ENCODE measurements around the gene AKAP13. TPM values are rescaled to one million over a fixed set of nuclear protein-coding genes. Genes with fewer than 3 reads are reported as not detected.
A peak's percentile ranks its signal among the peaks of the same experiment; 100 is the strongest.

Gene AKAP13
- total RNA-seq, 4 donors from 2014 or later = 105 to 167 (median 129) TPM

- H3K4me3 ChIP-seq (ENCODE audit: low read depth, poor library complexity, severe bottlenecking) = no peak overlapping the region
- peak in 1 of 2 donors; percentile 79 for DNase-seq (ENCODE audit: low spot score in 2 of 2)
- intact Hi-C loops (cut with DNase I; ENCODE audit: low total_unique reads) = no loop called here
- TF ChIP-seq POLR2A (IDR thresholded peaks at IDR 0.05) (no peak), CTCF (IDR thresholded peaks at IDR 0.05) (no peak)
- WGBS, 2 donors = 73% methylated on average over 13 of the region's 13 CpGs
Observed at GRCh38 chr15:85757073-85757938, 376.9 kb downstream of the AKAP13 start.

- intact Hi-C loops (cut with DNase I; ENCODE audit: low total_unique reads) = no loop called here
Observed at GRCh38 chr15:85757939-85758654, 377.7 kb downstream of the AKAP13 start.

GRCh38 chr15:85758655-85758978 is 378.2 kb downstream of the AKAP13 start:
- intact Hi-C loops (cut with DNase I; ENCODE audit: low total_unique reads) = no loop called here
- no peak overlapping the region for H3K4me3 ChIP-seq (ENCODE audit: low read depth, poor library complexity, severe bottlenecking)
- DNase-seq (ENCODE audit: low spot score in 2 of 2) = no peak
- 97 to 99% methylated on average over 21 of the region's 21 CpGs for WGBS, 2 donors
- no peak for TF ChIP-seq POLR2A (IDR thresholded peaks at IDR 0.05)

More at GRCh38 chr15:85757939-85758654, 377.7 kb downstream of the AKAP13 start:
- no peak for DNase-seq (ENCODE audit: low spot score in 2 of 2)
- no peak overlapping the region for H3K4me3 ChIP-seq (ENCODE audit: low read depth, poor library complexity, severe bottlenecking)
- 67 to 80% methylated on average over 16 to 17 of the region's 17 CpGs for WGBS, 2 donors
- TF ChIP-seq CTCF (IDR thresholded peaks at IDR 0.05) = no peak

GRCh38 chr15:85759376-85759775 is 379.0 kb downstream of the AKAP13 start:
- DNase-seq (ENCODE audit: low spot score in 2 of 2) = no peak
- intact Hi-C loops (cut with DNase I; ENCODE audit: low total_unique reads) = no loop called here
- TF ChIP-seq POLR2A (IDR thresholded peaks at IDR 0.05) (no peak), CTCF (IDR thresholded peaks at IDR 0.05) (no peak)
- no peak overlapping the region for H3K4me3 ChIP-seq (ENCODE audit: low read depth, poor library complexity, severe bottlenecking)
- WGBS, 2 donors = 80 to 85% methylated on average over 13 of the region's 13 CpGs

GRCh38 chr15:85760049-85760448 is 379.6 kb downstream of the AKAP13 start:
- intact Hi-C loops (cut with DNase I; ENCODE audit: low total_unique reads) = no loop called here
- no peak for TF ChIP-seq CTCF (IDR thresholded peaks at IDR 0.05)
- TF ChIP-seq POLR2A (IDR thresholded peaks at IDR 0.05) = no peak
- DNase-seq (ENCODE audit: low spot score in 2 of 2) = no peak
- 90 to 96% methylated on average over 4 to 6 of the region's 6 CpGs for WGBS, 2 donors
- no peak overlapping the region for H3K4me3 ChIP-seq (ENCODE audit: low read depth, poor library complexity, severe bottlenecking)
